ENCODE data around the gene CDKL2. TPM values are rescaled to one million over a fixed set of nuclear protein-coding genes. Genes with fewer than 3 reads are reported as not detected.

Gene CDKL2
- total RNA-seq, 1 experiment from 2014 or later, result 1.5 TPM

DNA sequence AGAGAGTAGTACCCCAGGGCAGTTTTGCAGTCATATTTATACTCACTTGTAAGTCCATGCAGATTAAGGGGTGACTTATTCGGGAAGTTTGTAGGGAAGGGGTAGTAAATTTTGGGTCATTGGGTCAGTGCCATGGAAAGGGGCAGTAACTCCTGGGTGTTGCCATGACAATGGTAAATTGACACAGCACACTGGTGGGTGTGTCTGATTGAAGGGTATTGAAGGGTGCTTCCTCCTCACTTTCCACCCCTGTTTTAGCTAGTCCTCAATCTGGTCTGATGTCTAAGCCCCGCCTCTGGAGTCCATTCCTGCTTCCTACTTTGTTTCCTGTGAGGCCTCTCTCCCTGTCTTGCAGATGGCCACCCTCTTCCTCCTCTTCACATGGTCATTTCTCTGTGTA is 62.6 kb downstream of the CDKL2 start:
- no peaks in the 10 kb centered on the region for H3K79me2 ChIP-seq (ENCODE audit: insufficient read depth, low read length)
- H3T11ph ChIP-seq (ENCODE audit: low read length), result no peak overlapping the region
- no peak overlapping the region for H4K5ac ChIP-seq (ENCODE audit: insufficient read length, low read depth, low read length)
- no peak overlapping the region for H2BK12ac ChIP-seq (ENCODE audit: insufficient read length, low read depth, low read length)
- H3K79me1 ChIP-seq (ENCODE audit: insufficient read depth, low read depth, low read length, poor library complexity, severe bottlenecking), result no peaks in the 10 kb centered on the region
- no peak overlapping the region for H4K8ac ChIP-seq (replicated peaks; ENCODE audit: insufficient read length, low read depth, low read length)
- no peak overlapping the region for H2AFZ ChIP-seq (ENCODE audit: low read length)
- TF ChIP-seq, protein P1, sequence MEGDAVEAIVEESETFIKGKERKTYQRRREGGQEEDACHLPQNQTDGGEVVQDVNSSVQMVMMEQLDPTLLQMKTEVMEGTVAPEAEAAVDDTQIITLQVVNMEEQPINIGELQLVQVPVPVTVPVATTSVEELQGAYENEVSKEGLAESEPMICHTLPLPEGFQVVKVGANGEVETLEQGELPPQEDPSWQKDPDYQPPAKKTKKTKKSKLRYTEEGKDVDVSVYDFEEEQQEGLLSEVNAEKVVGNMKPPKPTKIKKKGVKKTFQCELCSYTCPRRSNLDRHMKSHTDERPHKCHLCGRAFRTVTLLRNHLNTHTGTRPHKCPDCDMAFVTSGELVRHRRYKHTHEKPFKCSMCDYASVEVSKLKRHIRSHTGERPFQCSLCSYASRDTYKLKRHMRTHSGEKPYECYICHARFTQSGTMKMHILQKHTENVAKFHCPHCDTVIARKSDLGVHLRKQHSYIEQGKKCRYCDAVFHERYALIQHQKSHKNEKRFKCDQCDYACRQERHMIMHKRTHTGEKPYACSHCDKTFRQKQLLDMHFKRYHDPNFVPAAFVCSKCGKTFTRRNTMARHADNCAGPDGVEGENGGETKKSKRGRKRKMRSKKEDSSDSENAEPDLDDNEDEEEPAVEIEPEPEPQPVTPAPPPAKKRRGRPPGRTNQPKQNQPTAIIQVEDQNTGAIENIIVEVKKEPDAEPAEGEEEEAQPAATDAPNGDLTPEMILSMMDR (conservative IDR thresholded peaks at IDR 0.05), result no peak
- Mint-ChIP-seq H3K4me1 (peaks cover 3% of the 10 kb centered on the region in 2 experiments; a peak in 1 of 4 replicates), H3K27me3 (ENCODE audit: low read depth) (peaks cover 18% of the 10 kb centered on the region), H3K4me3 (no peak overlapping the region), H3K36me3 (ENCODE audit: insufficient read depth in 1 of 3, low read depth in 3 of 3) (peaks cover 0 to 15% (median 8%) of the 10 kb centered on the region in 3 experiments; a peak in 4 of 7 replicates), H3K9me3 (peaks cover 10 to 12% of the 10 kb centered on the region in 2 experiments), H3K27ac (no peak overlapping the region)
- H2BK20ac ChIP-seq (ENCODE audit: low read depth, low read length, poor library complexity, severe bottlenecking), result no peak overlapping the region
- H3K56ac ChIP-seq (ENCODE audit: insufficient read length, low read depth, low read length), result no peak overlapping the region
- WGBS (ENCODE audit: extremely low coverage, insufficient read length, low lambda C conversion rate), result no CpG with 5 or more reads among the region's 2 CpGs
- H2BK5ac ChIP-seq (ENCODE audit: insufficient read length, low read length), result no peak overlapping the region
- H3K23me2 ChIP-seq (ENCODE audit: insufficient read length, low read depth, low read length, poor library complexity, severe bottlenecking), result no peaks in the 10 kb centered on the region
- no peak overlapping the region for H3K14ac ChIP-seq (ENCODE audit: insufficient read depth, low read length)
- no peak overlapping the region for H2BK15ac ChIP-seq (ENCODE audit: low read depth, low read length)
- H4K20me1 ChIP-seq (ENCODE audit: control insufficient read depth, insufficient read depth, insufficient read length), result no peaks in the 10 kb centered on the region
- H3K27me3 ChIP-seq (ENCODE audit: insufficient read depth, low read length), result no peaks in the 10 kb centered on the region
- H3K9ac ChIP-seq (ENCODE audit: extremely low read depth, insufficient read length, low read length), result no peak overlapping the region
- H2BK120ac ChIP-seq (ENCODE audit: low read depth, low read length, poor library complexity, severe bottlenecking), result no peak overlapping the region
- no peak overlapping the region for H3K18ac ChIP-seq (ENCODE audit: insufficient read length, low read depth, low read length)
- no peak for DNase-seq
- H2AK5ac ChIP-seq (ENCODE audit: insufficient read length, low read length), result no peak overlapping the region
- H3K4me2 ChIP-seq (ENCODE audit: insufficient read depth, insufficient read length, low read length), result no peak overlapping the region
- H3K4ac ChIP-seq (ENCODE audit: low read depth, low read length), result no peak overlapping the region
- H3K27ac ChIP-seq (ENCODE audit: insufficient read length, low read depth, low read length), result no peak overlapping the region
- peaks cover 5% of the 10 kb centered on the region for H3K9me3 ChIP-seq (ENCODE audit: control insufficient read depth, low read depth, low read length)
- H3K23ac ChIP-seq (ENCODE audit: insufficient read length, low read depth, low read length), result no peak overlapping the region
- no peaks in the 10 kb centered on the region for H3K4me1 ChIP-seq (ENCODE audit: insufficient read depth, low read length)
- no peak overlapping the region for H4K91ac ChIP-seq (ENCODE audit: insufficient read length, low read depth, low read length)

Measured in H9 (cell line).